Measurements from ENCODE around the gene GCG.

The GCG gene

DNA sequence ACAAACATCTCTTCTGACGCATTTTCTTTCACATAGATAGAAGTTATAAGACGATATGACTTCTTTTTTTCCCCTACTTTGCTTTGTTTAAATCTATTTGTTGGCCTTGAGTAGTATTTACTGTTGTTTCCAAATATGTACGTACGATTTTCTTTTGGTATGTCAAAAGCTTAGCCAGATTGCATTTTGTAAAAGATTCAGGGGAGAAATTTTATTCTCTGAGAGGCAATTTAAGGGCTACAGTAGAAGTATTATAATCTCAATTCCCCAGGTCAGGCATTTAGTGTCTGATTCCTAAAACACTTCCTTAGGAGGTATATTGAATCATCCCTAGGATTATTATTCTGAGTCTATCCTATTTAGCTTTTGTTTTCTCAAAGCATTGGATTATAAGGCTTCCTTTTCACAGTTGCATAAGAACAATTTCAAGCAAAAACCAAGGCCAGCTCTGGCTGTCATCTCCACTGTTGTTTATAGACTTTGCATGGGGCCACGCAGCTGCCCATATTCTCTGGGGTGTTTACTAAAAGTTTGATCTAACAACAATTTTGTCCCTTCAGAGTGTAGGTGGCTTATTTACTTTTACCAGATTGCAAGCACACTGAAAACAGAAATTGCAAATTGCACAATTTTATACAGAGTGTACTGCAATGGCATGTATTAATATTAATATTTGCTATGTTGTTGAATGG is 33.6 kb upstream of the GCG start:
- no peak for DNase-seq (ENCODE audit: low read depth)
- no peak for TF ChIP-seq CTCF (IDR thresholded peaks at IDR 0.05; ENCODE audit: control insufficient read depth, extremely low read depth, insufficient read depth)
- no peak overlapping the region for H3K4me3 ChIP-seq (ENCODE audit: low read depth, low read length)

GRCh38 chr2:162184821-162185450 is 32.9 kb upstream of the GCG start:
- DNase-seq (ENCODE audit: low read depth): no peak
- TF ChIP-seq CTCF (IDR thresholded peaks at IDR 0.05; ENCODE audit: control insufficient read depth, extremely low read depth, insufficient read depth): no peak
- H3K4me3 ChIP-seq (ENCODE audit: low read depth, low read length): no peak overlapping the region

DNA sequence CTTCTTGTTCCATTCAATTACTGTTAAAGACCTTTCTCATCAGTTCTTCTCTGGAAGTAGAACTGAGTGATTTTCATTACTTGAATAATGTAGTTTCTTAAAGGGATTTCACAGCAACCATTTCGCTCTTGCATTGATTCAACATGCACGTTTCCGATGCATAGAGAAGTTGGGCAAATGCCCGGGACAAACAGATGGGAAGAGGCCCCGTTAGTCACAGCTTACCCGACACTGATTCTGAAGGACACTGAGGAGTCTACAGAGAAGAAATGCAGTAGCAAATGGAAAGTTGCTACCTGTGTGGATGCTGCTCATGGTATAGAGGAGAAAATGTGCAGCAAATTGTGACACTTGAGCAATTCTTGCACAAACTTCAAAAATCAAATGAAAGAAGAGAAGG is 32.3 kb upstream of the GCG start:
- no peak for TF ChIP-seq CTCF (IDR thresholded peaks at IDR 0.05; ENCODE audit: control insufficient read depth, extremely low read depth, insufficient read depth)
- no peak overlapping the region for H3K4me3 ChIP-seq (ENCODE audit: low read depth, low read length)
- no peak for DNase-seq (ENCODE audit: low read depth)

DNA sequence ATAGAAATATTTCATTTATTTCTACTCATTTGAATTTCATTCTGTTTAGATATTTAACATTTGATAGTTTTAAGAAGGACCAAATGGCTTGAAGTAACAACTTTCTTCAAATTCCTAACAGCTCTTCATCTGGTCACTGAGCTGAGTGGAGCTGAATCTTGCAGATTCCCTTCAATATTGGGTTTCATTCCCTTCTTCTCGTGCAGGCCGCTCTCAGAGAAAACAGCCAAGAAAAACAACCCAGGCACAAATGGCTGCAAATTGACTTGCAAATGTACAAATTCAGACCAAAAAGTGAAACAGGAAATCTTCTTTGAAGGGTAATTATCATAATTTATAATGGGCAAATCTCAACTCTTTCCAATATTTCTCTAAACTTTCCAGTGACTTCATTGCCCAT is 30.3 kb upstream of the GCG start:
- no peak for TF ChIP-seq CTCF (IDR thresholded peaks at IDR 0.05; ENCODE audit: control insufficient read depth, extremely low read depth, insufficient read depth)
- H3K4me3 ChIP-seq (ENCODE audit: low read depth, low read length): no peak overlapping the region
- DNase-seq (ENCODE audit: low read depth): no peak

DNA sequence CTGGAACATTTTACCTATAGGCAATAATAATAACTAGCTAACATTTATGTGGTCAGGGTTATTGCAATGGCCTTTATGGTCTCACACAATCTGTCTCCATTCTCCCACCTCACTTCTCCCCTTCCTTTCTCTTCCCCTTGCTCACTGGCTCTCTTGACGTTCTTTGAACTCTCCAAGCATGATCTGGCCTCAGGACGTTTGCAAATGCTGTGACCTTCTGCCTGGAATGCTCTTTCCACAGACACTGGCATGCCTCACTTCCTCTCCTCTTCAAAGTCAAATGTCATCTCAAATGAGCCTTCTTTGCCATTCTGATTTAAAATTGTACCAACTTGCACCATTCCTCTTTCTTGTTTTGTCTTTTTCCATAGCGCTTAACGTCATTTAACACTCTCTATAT is 25.3 kb upstream of the GCG start:
- no peak for DNase-seq (ENCODE audit: low read depth)
- no peak overlapping the region for H3K4me3 ChIP-seq (ENCODE audit: low read depth, low read length)
- TF ChIP-seq CTCF (IDR thresholded peaks at IDR 0.05; ENCODE audit: control insufficient read depth, extremely low read depth, insufficient read depth): no peak

DNA sequence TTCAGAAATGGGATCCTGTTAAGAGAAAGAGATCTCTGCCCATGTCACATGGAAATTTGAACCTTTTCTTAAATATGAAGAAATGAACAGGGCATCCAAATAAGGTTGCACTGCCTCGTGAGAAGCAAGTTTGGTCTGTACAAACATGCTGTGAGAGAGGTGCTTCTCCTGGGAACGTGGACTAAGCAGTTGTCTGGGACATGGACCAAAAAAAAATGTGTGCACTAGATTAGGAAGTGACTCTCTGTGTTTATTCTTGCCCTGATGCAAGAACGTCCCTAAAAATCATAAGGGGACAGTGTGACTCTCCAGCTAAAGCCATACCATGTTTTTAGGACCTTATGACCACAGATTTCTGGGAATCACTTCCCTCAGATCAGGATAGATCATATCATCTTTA is 23.7 kb upstream of the GCG start:
- H3K4me3 ChIP-seq (ENCODE audit: low read depth, low read length): no peak overlapping the region
- TF ChIP-seq CTCF (IDR thresholded peaks at IDR 0.05; ENCODE audit: control insufficient read depth, extremely low read depth, insufficient read depth): no peak
- DNase-seq (ENCODE audit: low read depth): peak; percentile 79

GRCh38 chr2:162174746-162175145 is 22.7 kb upstream of the GCG start:
- TF ChIP-seq CTCF (IDR thresholded peaks at IDR 0.05; ENCODE audit: control insufficient read depth, extremely low read depth, insufficient read depth): no peak
- no peak overlapping the region for H3K4me3 ChIP-seq (ENCODE audit: low read depth, low read length)
- DNase-seq (ENCODE audit: low read depth): no peak

Data from LNCaP clone FGC (cell line).